Smooth muscle cell of the brain vasculature (primary cell): ENCODE measurements around the gene CENPX.
"Not testable (repeated sequence)": the region's sequence is repeated elsewhere in the genome, so short reads cannot be mapped to it uniquely, and the experiment has no call there.

Experiments
- DNase-seq: peaks from one replicate; pipeline ENCODE4 v3.0.0-alpha.2; 2012; ENCODE audit warnings: low read depth, low spot score

The CENPX gene

DNA sequence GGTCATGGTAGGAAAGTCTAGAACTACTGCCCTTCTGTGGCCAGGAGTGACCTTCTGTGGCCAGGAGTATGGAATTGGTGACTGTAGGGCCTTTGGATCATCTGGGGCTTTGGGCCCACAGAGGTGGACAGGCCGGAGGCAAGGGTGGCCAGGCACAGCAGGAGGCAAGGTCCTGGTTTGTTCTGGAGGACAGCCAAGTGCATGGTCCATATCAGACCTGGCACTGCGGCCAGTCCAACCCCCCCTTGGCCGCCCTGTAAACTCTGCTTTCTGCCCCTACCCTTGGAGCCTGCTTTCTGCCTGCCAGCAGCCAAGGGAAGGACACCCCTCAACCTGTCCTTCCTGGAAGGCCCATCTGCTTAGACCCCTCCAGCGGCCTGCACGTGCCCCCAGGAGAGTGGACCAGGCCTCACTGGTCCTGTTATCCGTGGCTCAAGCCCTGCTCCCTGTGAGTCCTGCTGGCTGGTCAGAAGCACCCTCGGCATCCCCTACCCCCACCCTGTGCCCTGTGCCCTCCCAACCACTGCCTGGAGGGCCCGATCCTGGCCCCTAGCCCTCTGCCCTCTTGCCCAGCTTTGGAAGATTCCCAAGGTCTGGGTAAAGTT is 17.1 kb upstream of the CENPX start:
- no peak for DNase-seq

DNA sequence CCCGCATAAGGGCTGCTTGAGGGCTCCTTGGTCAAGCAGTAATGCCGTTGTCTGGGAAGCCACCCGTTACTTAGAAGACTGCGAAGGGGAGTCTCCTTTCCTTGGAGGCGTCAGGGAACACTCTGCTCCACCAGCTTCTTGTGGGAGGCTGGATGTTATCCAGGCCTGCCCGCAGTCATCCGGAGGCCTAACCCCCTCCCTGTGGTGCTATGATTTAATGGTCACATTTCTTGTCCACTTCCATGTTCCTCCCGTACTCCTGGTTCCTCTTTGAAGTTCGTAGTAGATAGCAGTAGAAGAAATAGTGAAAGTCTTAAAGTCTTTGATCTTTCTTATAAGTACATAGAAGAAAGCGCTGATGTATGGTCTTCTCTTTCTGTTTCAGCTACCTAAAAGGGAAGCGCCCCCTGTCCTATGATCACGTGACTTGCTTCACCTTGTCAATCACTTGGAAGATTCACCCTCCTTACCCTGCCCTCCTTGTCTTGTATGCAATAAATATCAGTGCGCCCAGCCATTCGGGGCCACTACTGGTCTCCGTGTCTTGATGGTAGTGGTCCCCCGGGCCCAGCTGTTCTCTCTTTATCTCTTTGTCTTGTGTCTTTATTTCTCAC is 16.2 kb upstream of the CENPX start:
- not testable (repeated sequence) for DNase-seq

DNA sequence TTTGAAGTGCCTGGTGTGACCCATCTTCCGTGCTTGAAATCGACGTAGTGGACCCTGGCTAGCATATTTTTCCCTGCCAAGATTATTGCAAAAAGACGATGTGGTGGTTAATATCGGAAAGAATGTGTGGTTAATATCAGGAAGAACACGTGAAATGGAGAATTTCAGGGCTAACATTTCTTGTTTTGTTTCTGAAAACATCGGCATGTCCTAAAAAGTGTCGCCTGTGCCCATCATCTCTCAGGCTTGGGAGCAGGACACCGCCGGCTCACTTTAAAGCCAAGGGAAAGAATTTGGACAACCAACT is 15.2 kb upstream of the CENPX start:
- DNase-seq, result no peak

DNA sequence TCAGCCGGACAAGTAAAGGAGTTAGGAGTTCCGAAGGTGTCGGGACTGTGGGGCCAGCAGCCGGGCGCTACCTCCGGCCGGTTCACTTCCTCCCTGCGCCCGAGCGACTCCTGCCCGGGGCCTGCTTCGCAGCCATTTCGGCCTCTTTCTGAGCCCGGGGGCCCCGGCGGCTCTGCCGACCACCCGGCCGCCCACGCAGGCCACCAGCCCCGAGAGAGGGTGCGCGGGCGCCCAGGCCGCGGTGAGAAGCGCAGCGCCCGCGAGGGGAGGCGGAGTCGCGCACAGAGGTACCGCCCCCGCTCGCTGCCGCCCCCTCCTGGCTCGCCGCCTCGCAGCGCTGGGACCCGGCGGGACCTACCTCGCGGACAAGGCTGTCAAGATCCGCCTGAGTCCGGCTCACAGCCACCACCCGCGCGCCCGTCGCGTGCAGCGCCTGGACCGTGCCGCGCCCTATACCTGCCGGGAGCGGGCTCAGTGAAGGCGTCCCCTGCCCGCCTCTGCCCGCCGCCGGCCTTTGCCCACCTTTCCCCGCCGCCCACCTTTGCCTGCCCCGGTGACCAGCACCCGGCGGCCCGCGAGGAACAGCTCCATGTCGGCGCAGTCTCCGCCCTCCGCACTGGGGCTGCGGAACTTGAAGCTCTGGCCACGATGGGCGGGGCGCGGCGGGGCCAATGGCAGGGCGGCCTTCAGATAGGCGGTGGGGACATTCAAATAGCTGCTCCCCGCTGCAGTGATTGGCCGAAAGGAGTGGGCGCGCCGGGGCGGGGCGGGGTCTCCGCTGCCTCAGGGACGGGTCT is 14.6 kb upstream of the CENPX start, which contains the start of gene DCXR:
Gene DCXR, minus strand, starts transcription at position 606 of the 797 bp plus-strand sequence. Its CDS starts 15 bp downstream, at position 591.
- DNase-seq, result peak; percentile 92

DNA sequence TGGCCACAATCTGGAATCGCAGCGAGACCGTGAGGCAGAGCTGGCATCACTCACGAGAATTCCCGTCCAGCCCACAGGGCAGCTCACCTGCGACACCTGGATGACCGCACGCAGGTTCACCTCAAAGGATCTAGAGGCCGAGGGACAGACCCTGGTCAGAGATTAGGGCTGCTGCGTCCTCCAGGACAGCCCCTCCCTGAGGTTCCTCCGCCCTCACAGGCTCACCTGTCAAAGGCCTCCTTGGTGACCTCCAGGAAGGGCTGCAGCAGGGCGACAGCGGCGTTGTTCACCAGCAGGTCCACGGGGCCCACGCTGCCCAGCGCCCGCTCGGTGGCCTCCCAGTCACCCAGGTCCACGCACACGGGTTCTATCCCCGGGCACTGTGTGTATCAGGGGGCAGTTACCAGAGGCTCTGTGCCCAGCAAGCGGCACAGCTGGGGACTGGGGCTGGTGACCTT is 14.0 kb upstream of the CENPX start:
- no peak for DNase-seq

DNA sequence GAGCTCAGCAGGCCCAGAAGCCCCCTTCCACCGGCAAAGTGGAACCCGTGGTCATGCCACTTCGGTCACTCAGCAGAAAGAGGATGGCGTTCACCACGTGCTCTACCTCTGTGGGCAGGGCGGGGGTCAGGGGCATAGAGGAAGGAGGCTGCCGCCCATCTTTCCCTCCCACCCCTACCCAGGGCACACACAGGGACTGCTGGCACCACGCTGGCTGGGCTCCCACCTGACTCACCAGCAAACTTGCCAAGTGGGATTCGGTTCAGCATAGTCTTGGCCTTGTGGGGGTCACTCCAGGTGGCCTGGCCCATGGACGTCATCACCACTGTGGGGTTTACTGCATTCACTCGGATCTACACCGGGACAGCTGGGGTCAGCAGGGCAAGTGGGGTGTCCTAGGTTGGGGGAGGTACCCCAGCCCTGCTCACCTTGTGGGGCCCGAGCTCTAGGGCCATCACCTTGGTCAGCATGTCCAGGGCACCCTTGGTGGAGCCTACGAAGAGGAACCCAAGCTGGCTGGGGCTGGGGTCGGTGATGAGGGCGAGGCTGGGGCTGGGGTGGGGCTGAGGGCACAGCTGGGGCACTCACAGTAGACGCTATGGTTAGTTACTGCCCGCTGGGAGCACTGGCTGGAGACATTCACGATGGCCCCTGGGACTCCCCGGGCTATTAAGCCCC is 13.4 kb upstream of the CENPX start:
- DNase-seq, result no peak

DNA sequence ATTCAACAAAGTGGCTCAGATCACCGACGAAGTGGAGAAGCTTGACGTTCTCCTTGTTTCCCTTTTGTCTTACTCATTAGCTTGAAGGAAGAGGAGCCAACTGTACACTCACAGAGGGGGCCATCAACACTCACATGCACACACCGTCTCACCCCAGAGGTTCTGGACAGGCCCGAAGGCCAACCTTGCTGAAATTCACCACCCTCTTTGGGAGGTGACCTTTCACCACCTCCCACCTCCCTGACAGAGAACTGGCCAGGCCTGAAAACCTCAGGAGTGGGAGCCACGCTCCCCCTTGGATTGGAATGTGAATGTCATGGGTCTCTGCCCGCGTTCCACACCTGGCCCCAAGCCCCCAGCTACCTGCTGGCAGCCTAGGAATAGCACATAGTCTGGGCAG is 12.8 kb upstream of the CENPX start:
- DNase-seq, result no peak

DNA sequence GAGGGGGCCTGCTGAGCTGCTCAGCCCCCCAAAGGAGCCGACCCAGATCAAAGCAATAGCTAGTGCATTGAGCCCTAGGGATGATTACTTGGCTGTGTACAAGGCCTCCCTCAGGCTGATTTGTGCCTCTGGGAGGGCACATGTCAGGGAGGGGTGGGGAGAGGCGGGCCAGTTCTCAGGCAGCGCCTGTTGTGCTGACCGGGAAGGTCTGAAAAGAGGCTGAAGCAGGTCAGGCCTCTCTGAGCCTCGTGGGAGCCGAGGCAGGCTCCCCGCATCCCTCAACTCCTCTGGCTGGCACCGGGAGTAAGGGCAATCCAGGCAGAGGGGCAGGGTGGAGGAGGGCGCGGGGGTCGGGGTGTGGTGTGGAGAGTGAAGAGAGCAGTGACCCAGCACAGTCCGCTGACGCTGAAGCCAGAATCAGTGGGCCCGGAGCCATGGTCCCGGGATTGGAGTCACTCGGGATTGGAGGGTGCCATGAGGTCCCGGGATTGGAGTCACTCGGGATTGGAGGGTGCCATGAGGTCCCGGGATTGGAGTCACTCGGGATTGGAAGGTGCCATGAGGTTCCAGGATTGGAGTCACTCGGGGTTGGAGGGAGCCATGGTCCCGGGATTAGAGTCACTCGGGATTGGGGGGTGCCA is 11.8 kb upstream of the CENPX start:
- no peak for DNase-seq

DNA sequence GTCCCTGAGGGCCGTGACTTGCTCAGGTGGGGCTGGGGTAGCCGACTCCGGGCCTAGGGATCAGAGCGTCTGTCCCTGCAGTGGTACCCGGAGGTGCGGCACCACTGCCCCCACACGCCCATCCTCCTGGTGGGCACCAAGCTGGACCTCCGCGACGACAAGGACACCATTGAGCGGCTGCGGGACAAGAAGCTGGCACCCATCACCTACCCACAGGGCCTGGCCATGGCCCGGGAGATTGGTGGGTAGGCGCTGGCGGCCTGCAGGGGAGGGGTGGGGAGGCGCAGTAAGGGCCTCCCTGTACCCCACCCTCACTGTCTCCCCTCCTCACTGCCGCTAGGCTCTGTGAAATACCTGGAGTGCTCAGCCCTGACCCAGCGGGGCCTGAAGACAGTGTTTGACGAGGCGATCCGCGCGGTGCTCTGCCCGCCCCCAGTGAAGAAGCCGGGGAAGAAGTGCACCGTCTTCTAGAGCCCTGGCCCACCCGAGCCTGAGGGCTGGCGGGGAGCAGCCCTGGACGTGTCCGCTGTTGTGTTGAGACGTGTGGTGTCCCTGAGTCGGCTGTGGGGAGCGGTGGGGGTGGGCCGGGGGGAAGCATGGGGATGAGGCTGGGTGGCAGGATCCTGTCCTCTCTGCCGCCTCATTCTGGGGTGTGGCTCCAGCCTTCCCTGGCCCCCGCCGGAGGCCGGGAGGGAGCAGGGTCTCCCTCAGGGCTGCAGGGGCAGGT is 10.8 kb upstream of the CENPX start:
- DNase-seq, result no peak

DNA sequence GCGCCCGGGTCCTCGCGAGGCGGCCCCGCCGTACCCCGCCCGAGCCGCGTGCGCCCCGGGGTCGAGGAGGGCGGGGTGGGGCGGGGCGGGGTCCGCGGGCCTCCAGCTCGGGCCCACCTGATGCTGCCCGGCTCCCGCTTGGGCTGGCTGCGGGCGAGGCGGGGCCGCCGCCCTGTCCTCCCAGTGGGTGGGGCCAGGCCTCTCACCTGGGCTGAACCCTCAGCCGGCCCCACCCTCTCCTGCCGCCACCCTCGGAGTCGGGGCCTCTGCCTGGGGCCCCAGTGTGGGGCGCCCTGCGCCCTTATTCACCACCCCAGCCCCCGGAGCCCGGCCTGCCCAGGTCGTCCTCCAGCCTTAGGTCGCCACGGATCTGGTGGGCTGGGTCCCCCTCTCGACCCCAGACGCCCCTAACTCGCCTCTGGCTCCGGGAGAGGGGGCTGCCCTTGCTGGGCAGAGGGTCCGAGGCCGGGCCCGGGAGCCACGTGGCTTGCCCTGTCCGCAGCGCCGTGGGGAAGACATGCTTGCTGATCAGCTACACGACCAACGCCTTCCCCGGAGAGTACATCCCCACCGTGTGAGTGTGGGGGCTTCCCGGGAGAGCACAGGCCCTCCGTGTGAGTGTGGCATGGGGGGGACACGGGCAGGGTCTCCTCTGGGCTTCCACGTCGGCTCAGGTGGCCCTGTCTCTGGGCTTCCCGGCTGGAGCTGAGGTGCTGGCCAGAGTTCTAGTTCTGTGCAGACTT is 9.4 kb upstream of the CENPX start:
- no peak for DNase-seq

DNA sequence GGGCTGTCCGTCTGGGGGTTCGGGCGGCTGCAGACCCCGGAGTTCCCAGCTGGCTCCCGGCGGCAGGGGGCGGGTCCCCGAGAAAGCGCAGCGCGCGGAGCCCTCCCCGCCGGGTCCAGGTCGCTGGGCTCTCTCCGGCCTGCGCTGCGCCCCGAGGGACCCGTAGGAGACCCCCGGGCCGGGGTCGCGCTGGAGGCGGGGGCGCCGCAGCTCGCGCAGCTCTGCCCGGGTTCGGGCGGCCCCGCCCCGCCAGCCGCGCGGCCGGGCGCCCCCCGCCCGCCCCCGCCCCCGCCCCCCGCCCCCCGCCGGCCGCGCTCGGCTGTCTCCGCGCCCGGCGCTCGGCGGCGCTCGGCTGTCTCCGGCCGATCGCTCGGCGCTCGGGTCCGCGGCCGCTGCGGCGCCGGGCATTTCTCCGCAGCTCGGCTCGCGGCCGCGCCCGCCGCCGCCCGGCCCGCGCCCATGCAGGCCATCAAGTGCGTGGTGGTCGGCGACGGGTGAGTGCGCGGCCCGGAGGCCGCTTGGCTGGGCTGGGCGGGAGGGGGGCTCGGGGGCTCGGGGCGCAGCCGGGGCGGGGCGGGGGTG is 8.7 kb upstream of the CENPX start, which contains the start of gene RAC3:
Gene RAC3, plus strand, starts transcription at position 376 of the 582 bp plus-strand sequence. Its CDS starts 84 bp downstream, at position 460.
- DNase-seq, result no peak

DNA sequence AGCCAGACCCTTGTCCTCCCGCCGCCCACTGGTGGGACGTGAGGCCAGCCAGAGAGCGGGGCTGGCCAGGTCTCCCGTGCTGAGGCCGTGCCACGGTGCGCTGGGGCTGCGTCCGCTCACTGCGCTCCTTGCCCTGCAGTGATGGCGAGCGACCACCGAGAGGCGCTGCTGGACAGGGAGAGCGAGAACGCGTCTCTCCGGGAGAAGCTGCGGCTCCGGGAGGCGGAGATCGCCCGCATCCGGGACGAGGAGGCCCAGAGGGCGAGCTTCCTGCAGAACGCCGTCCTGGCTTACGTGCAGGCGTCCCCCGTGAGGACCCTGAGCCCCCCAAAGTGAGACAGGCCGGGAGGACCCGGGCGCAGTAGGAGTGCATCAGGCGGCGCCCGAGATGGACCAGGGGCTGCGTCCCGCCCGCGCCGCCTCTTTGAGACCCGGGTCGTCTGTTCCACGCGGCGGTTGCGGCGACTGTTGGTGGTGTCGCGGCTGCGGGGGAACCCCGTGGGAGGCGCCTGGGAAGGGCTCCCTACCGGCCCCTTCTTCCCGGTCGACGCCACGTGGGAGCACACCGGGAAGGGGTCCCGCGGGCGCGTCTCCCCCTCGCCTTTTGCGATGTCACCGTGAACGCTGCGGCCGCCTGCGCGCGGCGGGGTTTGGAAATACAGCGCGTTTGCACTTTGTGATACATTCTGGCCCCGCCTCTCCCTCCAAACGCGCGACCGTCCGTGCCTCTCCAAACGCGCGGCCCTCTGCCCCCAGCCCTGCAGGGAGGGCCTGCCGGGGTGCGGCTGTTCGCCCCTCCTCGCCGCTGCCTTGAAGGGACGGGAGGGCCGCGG is 8.0 kb upstream of the CENPX start:
- DNase-seq, result peak; percentile 59

DNA sequence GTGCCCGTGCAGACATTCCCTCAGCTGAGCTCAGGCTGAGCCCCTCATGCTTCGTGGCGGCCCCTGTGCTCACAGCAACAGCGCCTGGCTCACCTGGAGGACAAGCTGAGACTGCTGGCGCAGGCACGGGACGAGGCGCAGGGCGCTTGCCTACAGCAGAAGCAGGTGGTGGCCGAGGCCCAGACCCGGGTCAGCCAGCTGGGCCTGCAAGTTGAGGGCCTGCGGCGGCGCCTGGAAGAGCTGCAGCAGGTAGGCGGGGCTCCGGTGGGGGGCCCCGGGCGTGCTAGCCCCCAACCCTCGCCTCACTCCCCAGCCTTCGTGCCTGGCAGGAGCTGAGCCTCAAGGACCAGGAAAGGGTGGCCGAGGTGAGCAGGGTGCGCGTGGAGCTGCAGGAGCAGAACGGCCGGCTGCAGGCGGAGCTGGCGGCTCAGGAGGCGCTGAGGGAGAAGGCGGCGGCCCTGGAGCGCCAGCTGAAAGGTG is 7.4 kb upstream of the CENPX start:
- no peak for DNase-seq

DNA sequence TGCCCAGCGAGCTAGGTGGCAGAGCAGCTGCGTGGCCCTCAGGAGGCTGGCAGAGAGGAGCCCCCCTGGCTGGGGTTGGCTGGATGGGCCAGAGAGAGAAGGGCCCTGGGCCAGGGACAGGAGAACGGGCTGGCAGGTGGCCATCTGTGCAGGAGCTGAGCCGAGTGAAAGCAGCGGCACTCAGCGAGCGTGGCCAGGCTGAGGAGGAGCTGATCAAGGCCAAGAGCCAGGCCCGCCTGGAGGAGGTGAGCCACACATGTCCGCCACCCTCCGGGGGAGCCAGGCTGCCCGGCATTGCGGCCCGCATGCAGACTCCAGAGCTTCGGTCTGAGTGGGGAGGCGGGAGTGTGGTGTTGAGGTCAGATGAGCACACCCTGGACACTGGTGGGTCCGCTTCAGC is 6.7 kb upstream of the CENPX start:
- DNase-seq, result no peak

DNA sequence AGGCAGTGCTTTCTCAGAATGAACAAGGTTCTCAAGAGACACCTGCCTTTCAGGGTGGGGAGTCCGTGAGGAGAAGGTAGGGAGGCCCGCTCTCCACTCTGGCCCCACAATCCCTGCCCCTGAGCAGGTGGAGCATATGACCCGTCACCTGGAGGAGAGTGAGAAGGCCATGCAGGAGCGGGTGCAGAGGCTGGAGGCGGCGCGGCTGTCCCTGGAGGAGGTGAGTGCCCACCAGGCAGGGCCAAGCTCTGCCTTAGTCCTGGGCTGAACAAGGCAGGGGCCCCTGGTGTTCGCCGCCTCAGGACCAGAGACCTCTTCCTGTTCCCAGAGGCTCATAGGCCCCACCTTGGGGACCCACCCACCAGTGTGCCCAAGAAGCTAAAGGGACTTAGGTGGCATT is 6.3 kb upstream of the CENPX start:
- DNase-seq, result no peak

DNA sequence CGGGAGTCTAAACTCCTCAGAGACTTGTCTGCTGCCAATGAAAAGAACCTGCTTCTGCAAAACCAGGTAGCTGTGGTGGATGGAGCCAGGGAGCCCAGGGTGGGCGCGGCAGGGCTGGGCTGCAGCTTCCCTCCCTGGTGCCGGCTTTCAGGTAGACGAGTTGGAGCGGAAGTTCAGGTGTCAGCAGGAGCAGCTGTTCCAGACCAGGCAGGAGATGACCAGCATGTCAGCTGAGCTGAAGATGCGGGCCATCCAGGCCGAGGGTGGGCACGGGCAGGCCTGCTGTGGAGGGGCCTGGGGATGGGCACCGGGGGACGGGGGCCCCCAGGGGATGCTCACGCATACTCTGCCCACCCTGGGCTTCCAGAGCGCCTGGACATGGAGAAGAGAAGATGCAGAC is 5.6 kb upstream of the CENPX start:
- no peak for DNase-seq

DNA sequence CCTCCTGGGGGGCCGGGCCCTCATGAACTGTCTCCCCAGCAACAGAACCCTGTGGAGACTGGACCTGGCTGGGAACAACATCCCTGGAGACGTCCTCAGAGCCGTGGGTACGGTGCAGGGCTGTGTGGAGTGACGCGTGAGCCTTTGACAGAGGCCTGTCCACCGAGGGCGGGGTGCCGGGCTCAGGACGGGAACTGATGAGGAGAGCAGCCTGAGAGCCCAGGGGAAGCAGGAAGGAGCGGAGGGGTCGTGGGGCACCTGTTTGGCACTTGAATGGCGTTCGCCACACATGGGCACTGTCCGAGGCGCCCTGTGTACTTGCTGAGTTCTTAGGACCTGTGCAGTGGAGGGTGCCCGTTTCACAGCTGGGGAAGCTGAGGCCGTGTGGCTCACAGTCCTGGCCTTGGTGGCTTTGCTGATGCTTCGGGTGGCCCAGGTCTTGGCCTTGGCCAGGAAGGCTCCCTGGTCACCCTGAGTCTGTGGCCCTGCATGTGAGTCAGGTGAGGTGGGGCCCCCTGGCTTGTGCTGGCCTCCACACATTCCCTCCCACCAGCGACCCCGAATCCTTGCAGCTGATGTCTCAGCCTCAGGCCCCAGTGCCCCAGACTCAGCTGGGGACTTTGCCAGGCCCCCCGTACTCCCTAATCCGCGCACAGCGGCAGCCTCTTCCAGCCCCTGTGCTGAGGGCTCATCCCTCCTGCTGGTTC is 2.9 kb upstream of the CENPX start:
- no peak for DNase-seq

DNA sequence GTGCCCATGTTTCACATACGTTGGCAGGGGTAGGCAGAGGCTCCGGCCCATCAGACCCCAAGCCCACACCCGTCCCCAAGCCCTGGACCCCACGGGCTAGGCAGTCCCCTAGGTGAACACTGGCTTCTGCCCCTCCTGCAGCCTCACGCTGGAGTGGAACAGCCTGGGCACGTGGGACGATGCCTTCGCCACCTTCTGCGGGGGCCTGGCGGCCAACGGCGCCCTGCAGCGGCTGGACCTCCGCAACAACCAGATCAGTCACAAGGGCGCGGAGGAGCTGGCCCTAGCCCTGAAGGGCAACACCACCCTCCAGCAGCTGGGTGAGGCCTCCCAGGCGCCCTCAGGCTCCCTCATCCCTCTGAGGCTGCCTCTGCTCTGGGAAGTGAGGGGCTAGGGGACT is 2.2 kb upstream of the CENPX start:
- no peak for DNase-seq
